Measurements from ENCODE around the gene SLC6A1. TPM values are rescaled to one million over a fixed set of nuclear protein-coding genes. Genes with fewer than 3 reads are reported as not detected.

SLC6A1 gene
- total RNA-seq, 1 donor from 2014 or later = 3.1 TPM

DNA sequence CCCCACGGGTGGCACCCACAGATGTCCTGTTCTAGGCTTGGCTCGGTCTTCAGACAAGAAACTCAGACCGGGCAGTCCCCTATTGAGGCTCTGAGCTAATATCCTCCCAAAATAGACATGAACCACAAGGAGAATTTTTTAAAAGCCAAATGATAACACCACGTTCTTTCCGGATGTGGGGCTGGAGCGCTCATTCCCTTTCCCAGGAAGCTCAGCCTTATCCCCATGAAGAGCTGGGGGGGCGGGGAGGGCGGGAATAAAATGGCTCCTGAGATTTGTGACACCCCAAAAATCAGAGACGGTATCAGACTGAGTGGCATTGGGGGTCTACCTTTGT lies 1.1 kb downstream of the SLC6A1 start:
- no peak for DNase-seq

DNA sequence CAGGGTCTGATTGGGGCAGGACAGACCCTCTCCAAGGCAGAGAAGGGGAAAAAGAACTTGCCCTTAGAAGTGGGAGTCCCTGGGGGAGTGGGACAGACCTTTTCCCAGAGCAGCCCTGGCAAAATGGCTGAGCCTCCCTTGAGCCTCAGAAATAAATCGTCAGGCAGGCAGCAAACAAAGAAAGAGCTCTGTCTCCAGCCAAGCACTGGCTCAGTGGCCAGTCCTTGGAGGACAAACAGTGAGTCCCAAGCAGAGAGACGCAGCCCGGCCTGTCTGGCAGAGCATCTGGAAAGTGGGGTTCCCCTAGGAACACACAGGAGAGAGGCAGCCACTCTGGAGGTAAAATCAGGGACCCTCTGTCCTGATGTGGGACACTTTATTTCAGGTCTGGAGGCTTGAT lies 1.8 kb downstream of the SLC6A1 start:
- no peak for DNase-seq

DNA sequence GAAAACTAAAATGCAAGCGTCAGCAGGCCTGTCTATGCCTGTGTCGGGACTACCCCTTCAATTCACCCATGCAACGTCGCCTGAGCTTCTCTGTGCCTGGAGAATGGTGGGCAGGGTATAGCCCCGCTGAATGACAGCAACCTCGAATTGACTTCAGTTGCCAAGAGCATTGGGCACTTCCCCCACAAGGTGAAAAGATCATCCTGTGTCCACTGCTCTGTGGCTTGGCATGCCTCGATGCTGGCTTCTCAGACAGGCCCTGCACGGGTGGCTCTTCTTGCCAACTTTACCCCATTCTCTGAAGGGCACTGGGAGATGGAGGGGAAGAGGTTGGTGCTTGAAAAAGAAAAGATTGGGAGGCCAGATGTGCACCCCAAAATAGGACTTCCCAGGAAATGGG lies 3.3 kb downstream of the SLC6A1 start:
- no peak for DNase-seq

DNA sequence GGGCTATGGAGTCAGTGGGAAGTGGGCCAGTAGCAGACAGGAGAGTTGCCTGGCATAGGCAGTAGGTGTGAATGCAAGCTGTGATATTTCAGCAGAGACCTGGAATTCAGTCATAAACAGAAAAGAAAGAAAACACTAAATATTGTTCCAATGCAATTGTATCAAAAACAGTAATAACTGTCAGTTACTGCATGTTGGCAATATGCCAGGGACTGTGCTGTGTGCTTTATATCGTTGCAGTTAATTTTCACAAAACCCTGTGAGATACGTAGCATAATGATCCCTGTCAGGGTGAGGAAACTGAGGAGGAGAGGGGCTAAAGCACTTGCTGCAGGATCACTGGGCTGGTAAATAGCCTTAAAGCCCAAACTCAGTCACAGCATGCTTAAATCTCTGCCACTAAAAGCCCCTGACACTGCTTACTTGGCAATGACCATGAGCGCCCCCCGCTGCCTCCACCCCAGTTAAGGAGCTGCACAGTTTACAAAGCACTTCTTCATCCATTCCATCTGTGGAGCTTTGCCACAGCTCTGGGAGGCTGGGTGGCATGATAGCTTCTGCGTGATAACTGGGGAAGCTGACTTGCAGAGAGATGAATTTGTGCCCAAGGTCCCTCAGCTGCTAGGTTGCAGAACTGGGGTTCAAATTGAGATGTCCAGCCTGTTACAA lies 3.9 kb downstream of the SLC6A1 start:
- no peak for DNase-seq

DNA sequence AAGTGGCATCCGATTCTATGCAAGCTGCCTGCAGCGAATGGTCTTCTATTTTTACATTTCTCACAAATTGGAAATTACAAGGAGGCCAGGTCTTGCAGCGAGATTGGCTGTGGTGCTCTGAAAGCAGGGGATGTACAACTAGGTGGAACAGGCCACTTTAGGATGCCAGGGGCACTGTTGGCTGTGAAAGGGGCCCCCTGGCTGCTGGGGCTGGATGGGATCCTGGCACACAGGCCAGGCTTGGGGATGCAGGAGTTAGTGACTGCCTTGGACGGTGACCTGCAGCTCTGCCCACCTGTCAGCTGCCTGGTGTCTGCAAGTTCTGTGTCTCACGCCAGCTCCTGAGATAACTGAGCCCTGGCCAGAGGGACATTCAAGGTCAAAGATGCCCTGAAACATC lies 4.6 kb downstream of the SLC6A1 start:
- DNase-seq = no peak

DNA sequence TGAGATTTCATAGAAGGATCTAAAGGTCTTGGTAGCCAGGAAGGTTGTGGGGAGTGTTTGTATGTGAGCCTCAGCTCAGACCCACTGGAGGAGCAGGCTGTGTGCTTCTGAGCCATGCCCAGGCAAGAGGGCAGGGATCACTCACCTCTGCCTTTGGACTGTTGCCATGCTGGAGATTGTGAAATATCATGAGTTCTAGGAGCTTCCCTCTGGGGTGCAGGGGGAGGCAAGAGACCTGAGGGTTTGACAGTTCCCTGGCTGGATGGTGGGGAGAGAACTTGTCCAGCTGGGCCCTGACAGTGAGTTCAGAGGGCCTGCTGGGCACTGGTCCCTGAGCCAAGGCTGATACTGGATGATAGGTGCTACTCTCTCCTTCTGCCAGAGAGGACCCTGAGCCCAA lies 6.0 kb downstream of the SLC6A1 start:
- DNase-seq = no peak

DNA sequence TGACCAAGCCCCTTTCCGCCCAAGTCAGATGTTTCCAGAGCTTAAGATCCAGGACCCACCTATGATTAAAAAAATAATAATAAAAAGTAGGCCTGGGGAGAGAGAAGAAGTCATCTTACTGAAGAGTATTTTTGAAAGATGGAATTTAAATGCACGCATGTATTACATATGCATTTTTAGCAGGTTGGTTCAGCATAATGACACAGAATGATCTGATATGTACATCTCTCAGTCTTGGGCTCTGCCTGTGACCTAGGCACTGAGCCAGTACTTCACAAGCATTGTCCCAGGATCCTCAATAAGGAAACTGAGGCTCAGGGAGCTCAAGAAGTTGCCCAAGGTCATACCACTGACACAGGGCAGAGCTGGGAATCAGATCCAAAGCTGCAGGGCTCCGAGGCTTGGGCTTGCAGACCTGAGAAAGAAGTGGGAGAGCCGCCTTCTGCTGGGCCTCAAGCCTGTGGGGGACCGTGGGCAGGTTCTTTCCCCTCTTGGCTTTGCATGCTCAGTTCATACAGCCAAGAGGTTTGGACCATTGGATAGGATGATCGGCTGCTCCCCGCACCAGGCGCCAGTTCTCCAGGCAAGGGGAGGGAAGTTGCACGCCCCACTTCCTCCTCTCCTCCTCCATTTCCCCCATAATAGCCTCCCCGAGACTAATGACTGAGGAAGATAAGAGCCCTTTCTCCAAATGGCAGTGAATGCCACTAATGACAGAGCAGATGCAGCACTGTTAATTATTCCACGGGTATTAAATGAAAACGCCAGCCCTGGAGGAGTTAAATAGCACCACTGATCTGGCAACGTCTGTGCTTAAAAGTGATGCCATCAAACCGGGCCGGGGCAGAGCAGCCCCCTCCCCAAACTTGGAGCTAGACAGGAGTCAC lies 6.9 kb downstream of the SLC6A1 start:
- no peak for DNase-seq

DNA sequence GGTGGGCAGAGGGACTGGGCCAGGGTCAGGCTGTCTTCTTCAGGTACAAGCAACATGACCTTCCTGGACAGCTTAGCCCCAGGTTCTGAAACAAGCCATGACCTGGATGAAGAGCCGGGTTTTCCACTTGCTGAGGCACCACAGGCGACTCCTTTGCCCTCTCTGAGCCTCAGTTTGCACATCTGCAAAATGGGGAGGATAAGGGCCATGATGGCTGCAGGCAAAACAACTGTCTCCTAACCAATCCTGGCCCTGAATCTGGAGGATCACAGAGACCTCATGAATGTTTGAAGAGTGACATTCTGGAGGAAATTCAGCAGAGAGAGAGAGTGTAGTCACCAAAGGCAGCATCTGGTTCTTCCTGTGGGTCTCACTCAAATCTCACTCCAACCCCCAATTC lies 8.0 kb downstream of the SLC6A1 start:
- DNase-seq = no peak

DNA sequence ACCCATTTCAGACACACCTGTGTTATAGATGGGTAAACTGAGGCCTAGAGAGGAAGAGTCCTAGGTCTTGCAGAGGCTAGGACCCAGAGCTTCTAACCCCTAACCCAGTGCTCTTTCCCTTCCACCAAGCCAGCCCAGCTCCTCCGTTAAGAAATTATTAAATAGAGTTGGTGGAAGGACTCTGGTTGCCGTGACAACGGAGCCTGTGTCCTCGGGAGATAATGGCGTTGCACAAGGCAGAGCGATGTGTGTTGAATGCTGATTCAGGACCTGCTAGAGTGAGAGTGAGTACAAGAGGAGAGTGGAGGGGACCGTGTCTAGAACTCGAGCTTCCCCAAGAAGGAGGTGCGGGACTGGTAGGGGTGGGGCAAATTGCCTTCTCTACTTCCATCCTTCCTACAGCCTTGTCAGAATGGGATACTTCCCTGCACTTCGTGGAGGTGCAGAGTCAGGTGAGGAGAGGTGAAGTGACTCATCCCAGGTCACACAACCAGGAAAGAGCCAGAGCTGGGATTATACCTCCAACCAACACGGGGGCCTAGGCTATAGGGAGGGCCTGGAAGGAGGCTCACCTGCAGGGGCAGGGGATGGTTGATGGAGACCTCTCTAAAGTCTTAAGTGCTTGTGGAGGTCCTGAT lies 8.6 kb downstream of the SLC6A1 start:
- DNase-seq = no peak

DNA sequence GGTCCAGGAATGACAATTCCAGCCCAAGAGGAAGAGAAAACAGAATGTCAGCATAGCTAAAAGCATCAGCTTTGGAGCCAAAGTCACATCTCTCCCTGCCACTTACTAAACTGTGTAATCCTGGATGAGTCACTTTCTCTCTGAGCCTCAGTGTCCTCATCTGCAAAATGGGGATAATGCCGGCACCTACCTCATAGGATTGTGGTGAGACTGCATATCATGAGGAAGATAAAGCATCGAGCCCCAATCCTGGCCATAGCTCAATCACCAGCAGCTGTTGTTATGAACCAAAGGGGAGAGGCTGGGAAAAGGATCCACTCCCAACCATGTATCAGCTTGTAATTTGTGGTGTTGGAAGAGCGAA lies 9.1 kb downstream of the SLC6A1 start:
- no peak for DNase-seq

DNA sequence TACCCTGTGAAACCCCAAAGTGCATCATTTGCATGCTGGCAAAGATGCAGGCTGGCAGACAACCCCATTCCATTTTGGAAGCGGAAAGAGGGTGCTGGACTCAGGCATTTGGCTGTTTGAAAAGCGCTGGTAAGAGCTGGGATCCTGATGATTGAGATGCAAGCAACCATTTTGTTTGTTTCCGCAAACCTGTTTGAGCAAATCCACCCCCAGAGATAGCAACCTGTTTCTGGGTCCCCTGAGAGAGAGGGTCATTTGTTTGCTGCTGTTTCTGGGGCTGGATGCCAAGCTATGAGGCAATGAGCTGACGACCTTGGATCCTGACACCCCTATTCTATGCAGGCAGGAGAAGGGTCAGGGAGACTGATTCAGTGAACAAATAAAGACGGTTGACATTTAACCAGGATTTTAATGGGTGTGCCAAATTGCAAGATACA lies 9.8 kb downstream of the SLC6A1 start:
- no peak for DNase-seq

DNA sequence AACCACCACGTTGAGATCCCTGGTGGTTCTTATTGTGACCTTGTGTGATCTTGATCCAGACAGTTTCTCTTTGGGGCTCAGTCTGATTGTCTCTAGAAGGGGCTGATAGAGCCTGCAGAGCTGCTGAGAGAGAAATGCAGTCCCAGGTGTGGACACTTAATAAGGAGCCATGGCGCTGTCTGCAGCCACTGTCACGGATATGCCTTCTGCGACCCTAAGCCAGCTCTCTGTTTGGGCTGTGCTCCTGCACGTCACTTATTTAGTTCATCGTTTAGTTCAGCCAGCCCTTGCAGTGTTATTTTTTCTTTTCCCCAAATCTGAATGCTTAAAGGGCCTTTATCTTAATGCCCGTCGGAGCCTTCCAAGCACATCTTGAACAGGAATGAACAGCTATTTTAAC lies 12.0 kb downstream of the SLC6A1 start:
- no peak for DNase-seq

DNA sequence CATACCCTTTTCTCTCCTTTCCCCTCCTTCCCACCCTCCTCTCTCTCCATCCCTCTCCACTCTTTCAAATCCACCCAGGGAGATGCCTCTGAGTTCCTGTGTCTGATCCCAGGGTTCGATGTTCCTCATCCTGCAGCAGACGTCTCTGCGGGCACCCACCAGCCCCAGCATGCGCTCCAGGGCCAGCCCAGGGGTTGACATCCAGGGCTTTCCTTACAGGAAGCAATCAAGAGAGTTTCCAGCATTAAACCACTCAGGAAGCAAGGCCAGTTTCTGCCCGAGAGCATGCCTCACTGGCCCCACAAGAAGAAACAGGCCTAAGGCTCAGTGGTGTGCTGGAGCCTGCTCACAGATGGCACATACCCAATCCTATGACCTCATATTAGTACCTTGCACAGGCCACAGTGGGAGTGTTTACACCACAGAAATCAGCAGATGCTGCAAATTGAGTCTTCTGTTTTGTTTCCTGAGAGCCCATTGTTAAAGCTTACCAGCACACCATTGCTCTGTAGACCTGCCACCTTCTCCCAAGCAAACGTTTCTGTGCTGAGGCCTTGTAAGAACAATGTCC lies 13.2 kb downstream of the SLC6A1 start:
- DNase-seq = no peak

DNA sequence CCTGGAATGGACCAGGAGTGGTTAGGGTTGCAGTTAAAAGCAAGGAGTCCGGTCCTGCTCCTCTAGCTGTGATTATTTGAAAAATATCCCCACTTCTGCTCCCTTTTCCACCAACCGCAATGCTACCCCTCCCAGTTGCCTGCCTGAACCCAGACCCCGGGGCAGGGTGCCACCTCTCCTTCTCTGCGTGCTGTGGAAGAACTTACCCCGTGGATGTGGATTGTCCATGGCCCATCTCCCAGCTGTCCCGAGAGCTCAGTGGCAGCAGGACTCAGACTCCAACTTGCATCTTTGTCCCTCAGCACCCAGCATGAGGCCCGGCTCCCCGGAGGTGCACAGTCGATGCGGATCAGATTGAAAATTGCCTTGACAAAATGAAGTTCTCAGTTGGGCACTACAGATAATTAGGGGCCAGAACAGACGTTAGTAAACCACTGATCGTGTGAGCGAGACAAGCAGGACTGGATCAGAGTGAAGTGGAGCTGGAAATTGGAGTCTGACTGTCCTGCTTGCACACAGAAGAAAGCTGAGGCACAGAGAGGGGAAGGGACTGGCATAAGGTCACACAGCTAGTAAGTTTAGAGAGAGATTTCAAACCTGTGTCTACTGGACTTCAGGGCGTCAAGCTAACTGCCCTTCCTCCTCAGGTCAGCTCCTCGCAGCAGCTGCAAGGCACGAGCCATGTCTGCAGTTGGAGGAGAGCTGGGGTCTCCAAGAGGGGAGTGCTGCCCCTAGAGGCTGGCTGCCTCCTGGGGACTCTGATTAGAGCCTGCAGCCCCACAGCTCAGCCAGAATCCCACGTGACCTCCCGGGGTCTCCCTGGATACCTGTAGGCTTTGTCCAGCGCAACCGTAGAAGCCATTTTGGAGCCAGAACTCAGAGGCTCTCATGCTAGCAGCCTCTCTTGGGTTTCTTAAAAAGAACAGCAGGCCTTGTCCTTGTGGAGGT lies 14.7 kb downstream of the SLC6A1 start:
- no peak for DNase-seq

DNA sequence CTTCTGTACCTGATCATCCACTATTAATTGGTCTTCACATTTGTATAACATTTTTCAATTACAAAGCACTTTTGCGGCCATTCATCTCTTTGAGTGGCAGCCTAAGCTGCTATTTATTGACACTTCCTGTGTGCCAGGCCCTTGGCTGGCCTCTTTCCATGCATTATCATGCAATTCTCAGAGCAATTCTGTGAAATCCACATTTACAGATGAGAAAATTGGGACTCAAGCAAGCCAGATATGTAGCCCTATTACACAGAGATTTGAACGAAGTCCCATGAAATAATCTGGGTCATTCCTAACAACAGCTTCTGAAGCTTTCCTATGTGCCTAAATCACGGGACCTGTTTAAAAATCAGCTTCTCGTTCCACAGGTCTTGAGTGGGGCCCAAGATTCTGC lies 17.4 kb downstream of the SLC6A1 start:
- DNase-seq = no peak

DNA sequence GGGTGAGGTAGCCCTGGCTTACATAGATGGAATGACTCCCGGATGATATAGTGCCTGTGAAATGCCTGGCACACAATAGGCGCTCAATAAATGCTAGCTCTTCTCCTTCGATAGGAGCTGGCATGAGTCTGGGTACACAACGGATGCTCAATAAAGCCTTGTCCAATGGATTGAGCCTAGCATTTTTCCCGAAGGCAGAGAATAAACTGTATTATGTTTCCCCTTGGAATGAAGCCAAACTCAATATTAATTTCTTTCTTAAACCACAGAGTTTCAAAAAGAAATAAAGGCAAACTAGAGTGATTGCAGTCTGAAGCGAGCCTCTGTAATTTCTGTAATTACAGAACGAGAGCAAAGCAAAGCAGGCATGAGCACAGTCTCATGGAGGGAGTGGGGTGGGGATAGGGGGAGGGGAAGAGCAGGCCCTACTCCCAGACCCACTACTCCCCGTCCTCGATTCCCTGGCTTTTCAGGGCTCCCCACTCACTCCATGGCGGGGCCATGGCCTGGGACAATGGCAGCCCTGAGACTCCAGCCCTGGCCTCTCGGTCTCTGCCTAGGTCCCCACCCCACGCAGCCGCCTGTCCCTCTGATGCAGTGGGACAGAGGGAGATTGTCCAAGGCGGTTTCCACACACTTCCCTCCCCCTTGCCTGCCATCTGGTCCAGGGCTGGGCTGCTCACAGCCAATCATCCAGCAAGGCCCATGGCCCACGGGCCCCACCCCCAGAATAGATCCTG lies 18.0 kb downstream of the SLC6A1 start:
- DNase-seq = peak; percentile 12

DNA sequence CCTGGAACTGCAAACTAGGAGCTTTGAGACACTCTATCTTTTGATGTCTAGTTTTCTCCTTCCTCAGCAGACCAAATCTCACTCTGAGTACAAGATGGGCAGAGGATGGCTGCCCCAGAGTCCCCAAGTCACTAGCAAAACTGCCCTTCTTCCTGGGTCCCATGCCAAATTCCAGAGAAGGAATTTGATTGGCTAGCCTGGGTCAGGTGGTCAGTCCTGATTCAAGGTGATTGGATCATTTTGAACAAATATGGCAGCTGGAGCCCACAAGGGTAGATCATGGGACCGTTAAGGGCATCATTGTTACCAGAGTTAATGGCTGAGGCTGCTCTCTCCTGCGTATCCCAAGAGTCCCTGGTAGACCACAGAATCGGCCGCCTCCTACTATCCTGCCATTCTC lies 21.7 kb downstream of the SLC6A1 start:
- no peak for DNase-seq

DNA sequence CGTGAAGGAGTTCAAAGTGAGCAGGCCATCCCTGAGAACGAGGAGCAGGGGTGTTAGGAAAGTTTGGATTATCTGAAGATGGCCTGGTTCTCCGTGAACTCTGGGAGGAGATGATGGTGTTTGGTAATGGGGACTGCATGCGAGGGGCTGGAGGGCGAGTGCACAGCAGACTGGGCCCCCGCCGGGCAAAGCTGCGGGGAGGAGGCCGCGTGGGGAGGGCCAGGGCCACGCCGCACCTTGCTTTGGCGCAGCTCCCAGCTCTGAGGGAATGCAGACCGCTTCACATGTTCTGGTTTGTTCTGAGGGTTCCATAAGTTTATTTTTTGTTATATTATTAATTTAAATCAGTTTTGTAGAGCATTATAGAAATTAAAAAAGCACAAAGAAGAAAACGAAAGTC lies 22.2 kb downstream of the SLC6A1 start:
- no peak for DNase-seq

DNA sequence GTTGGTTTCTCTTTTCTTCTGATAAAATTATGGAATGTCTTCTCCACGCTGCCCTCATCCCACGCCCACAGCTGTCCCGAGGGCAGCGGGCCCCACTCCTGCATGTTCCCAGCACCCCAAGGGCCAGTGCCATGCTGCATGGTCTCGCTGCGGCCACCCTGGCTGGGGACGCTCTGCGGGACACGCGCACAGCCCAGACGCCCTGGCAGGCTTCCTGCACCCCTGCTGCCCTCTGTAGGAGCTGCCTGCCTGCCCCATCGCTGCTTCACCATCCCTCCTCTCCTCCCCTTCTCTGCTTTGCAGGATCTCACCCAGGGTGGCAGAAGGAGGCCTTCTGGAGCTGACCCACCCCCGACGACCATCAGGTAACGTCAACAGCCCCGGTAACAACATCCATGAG lies 22.8 kb downstream of the SLC6A1 start:
- no peak for DNase-seq

DNA sequence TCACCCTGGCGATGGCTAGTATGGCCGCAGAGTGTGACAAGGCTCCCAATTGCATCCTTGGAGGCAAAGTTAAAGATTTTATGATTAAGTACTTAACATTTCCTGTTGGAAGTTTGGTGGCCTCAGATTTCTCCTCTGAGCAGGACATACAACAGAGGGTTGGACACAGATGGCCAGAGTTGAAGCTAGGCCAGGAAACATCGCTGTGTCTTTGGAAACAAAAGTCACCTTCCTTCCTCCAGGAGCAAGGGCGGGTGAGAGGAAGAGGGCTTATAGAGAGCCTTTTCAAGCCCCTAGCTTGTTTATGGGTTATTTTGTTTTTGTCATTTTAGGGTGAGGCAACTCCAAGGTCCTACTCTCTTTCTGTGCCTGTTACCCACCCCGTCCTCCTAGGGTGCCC lies 24.2 kb downstream of the SLC6A1 start:
- DNase-seq = no peak

DNA sequence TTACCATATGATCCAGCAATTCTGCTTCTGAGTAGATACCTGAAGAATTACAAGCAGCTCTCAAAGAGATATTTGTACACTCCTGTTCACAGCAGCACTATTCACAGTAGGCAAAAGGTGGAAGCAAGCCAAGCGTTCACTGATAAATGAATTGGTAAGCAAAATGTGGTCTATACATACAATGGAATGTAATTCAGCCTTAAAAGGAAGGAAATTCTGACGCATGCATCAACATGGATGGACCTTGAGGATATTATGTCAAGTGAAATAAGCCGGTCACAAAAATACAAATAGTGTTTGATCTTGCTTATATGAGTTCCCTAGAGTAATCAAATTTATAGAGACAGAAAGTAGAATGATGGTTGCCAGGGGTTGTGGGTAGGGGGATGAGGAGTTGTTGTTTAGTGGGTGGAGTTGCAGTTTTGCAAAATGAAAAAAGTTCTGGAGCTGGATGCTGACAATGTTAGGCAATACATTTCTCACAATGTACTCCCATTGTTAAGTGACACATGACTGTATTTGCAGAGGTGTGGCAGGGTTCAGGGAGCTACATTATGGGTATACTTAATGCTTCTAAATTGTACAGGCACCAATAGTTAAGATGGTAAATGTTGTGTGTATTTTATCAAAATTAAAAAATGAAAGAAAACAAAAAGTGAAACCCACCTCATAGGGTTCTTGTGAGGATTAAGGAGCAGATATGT lies 26.7 kb downstream of the SLC6A1 start:
- DNase-seq = no peak
